Colonic mucosa (tissue), 4 donors: ENCODE data around the gene CRX. TPM values are rescaled to one million over a fixed set of nuclear protein-coding genes. Genes with fewer than 3 reads are reported as not detected.
"Not testable (repeated sequence)": the region's sequence is repeated elsewhere in the genome, so short reads cannot be mapped to it uniquely, and the experiment has no call there.

Source experiments
- DNase-seq: peaks from one replicate; pipeline ENCODE4 v3.0.0-alpha.2; 2020
- H3K27ac ChIP-seq: fragments of 200-600 bp; one replicate; pipeline ENCODE4 v1.8.0; 2021
- H3K27me3 ChIP-seq: fragments of 200-600 bp; one replicate; pipeline ENCODE4 v1.8.0; 2021
- H3K36me3 ChIP-seq: fragments of 200-600 bp; one replicate; pipeline ENCODE4 v1.8.0; 2021
- H3K4me1 ChIP-seq: fragments of 200-600 bp; one replicate; pipeline ENCODE4 v1.8.0; 2021; ENCODE audit warnings: mild to moderate bottlenecking
- H3K4me3 ChIP-seq: fragments of 200-600 bp; one replicate; pipeline ENCODE4 v1.8.0; 2021
- H3K9ac ChIP-seq, 2 donors: one replicate each; pipeline ENCODE4 v1.7.0; 2013; ENCODE audit warnings: control low read depth in 2 of 2, low read depth in 2 of 2, low read length in 2 of 2
- H3K9me3 ChIP-seq: fragments of 200-600 bp; one replicate; pipeline ENCODE4 v1.8.0; 2021
- CTCF ChIP-seq: fragments of 200-600 bp; IDR thresholded peaks from one replicate; pipeline ENCODE4 v1.8.0; 2022; ENCODE audit warnings: antibody characterized with exemption, mild to moderate bottlenecking
- intact Hi-C: fragments of 100-400 bp; cut with DNase I; formaldehyde crosslinking; loops from one replicate; pipeline ENCODE4 v1.14.1; 2022
- total RNA-seq, 2 donors: library from RNA; stranded (reverse); fragmentation: NEBNext Ultra II Directional in 1 of 2; extraction: Animal tissue kit (Norgen Biotek cat#: 25700) in 1 of 2; gene quantifications; one replicate each; pipeline ENCODE4 v1.2.1, GENCODE V29; 2021
- donor health status: healthy.
- donor health status: DM: no; HTN: no; CAD: no.
- donor health status: DM: no; HTN: no; CAD: no.

Gene CRX
- total RNA-seq, 2 donors from 2014 or later = not detected

- Histone ChIP-seq H3K4me1 (no peaks in the 10 kb centered on the region), H3K27me3 (no peaks in the 10 kb centered on the region), H3K9me3 (no peaks in the 10 kb centered on the region), H3K9ac (no peak overlapping the region), H3K27ac (no peak overlapping the region), H3K36me3 (no peaks in the 10 kb centered on the region), H3K4me3 (no peak overlapping the region)
- intact Hi-C loops = no loop called here
- TF ChIP-seq CTCF = no peak
- no peak for DNase-seq
These were observed 15.3 kb upstream of the CRX start for GRCh38 chr19:47806435-47806834.

DNA sequence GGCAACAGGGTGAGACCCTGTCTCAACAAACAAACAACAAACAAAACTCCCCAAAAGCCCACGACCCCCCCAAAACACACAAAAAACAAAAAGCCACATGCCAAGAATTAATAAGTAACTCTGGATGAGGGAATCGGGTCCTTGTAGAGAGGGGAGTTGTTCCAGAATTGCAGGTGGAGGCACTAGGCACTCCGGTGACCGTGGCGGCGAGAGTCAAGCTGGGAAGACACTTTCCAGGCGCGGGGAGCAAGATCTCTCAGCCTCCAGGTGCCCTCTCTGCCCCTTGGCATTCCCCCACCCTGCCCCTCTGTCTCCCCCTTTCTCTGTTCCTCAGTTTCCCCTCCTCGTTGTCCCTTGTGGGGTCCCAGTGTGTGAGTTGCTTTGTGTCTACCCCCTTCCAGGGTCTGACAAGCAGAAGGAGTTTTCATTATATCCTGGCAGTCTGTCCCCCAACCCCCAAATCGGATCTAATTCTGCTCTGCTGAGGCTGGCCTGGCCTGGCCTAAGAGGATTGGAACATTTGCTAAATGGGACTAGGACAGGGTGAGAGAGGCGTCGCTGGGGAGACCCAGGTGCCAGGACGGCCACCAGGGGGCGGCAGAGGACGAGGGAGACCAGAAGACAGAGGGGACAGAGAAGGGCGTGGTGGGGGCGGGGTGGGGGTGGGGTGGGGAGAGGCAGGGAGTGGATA lies 8.3 kb upstream of the CRX start:
- Histone ChIP-seq H3K9ac (no peak overlapping the region), H3K27me3 (no peaks in the 10 kb centered on the region), H3K36me3 (no peaks in the 10 kb centered on the region), H3K4me3 (no peak overlapping the region), H3K27ac (no peak overlapping the region), H3K9me3 (no peaks in the 10 kb centered on the region), H3K4me1 (no peaks in the 10 kb centered on the region)
- intact Hi-C loops = loop anchor here (5.0 kb wide), 1 partner anchor 49 kb away; no protein-coding TSS in a partner anchor
- peak; percentile 86 for DNase-seq
- TF ChIP-seq CTCF = peak; percentile 42

DNA sequence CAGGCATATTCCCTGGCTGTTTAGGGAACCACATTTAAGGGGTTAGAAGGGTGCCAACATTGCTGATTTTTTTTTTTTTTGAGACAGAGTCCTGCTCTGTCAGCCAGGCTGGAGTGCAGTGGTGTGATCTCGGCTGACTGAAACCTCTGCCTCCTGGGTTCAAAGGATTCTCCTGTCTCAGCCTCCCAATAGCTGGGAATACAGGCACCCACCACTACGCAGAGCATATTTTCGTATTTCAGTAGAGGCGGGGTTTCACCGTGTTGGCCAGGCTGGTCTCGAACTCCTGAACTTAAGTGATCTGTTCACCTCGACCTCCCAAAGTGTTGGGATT lies 7.8 kb upstream of the CRX start:
- H3K9ac ChIP-seq = no peak overlapping the region
- no peak overlapping the region for H3K4me3 ChIP-seq
- intact Hi-C loops = loop anchor here (5.0 kb wide), 1 partner anchor 48 kb away; no protein-coding TSS in a partner anchor
- no peaks in the 10 kb centered on the region for H3K27me3 ChIP-seq
- no peaks in the 10 kb centered on the region for H3K4me1 ChIP-seq
- no peak overlapping the region for H3K27ac ChIP-seq
- TF ChIP-seq CTCF = peak; percentile 18
- H3K9me3 ChIP-seq = no peaks in the 10 kb centered on the region
- H3K36me3 ChIP-seq = no peaks in the 10 kb centered on the region
- no peak for DNase-seq

GRCh38 chr19:47816270-47816669 lies 5.5 kb upstream of the CRX start:
- H3K4me1 ChIP-seq, H3K9me3 ChIP-seq, DNase-seq, H3K4me3 ChIP-seq, H3K27me3 ChIP-seq, H3K27ac ChIP-seq, H3K36me3 ChIP-seq, intact Hi-C loops, H3K9ac ChIP-seq: not testable (repeated sequence)

DNA sequence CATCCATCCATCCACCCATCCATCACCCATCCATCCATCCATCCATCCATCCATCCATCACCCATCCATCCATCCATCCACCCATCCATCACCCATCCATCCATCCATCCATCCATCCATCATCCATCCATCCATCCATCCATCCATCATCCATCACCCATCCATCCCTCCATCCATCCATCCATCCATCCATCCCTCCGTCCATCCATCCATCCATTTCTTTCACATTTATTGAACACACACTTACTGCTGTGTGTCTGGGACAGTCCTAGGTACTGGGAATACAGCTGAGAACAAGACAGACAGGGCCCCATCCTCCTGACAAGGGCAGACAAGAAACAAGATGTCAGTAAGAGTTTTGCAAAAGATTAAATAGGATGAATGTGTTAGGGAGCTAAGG lies 3.5 kb upstream of the CRX start:
- H3K27ac ChIP-seq, DNase-seq, H3K27me3 ChIP-seq, H3K9me3 ChIP-seq, H3K4me1 ChIP-seq, H3K36me3 ChIP-seq, H3K4me3 ChIP-seq, intact Hi-C loops, H3K9ac ChIP-seq: not testable (repeated sequence)

- no peaks in the 10 kb centered on the region for H3K4me1 ChIP-seq
- no peak for TF ChIP-seq CTCF
- H3K36me3 ChIP-seq = no peaks in the 10 kb centered on the region
- intact Hi-C loops = no loop called here
- no peak overlapping the region for H3K27ac ChIP-seq
- no peak for DNase-seq
- H3K27me3 ChIP-seq = no peaks in the 10 kb centered on the region
- H3K9me3 ChIP-seq = no peaks in the 10 kb centered on the region
- no peak overlapping the region for H3K4me3 ChIP-seq
- H3K9ac ChIP-seq = no peak overlapping the region
These were observed 1.9 kb upstream of the CRX start for GRCh38 chr19:47819858-47820257.
